NCI-H2081 (cell line): ENCODE results near the gene PEDS1.
"Not testable (repeated sequence)": the region's sequence is repeated elsewhere in the genome, so short reads cannot be mapped to it uniquely, and the experiment has no call there.

Experiments used
- DNase-seq, 2 experiments: peaks; one replicate each; lab custom pipeline; 2025; lab: John Stamatoyannopoulos, UW

The PEDS1 gene

GRCh38 chr20:50135157-50135556, 18.4 kb downstream of the PEDS1 start:
- DNase-seq: not testable (repeated sequence)

GRCh38 chr20:50133474-50134217, 19.9 kb downstream of the PEDS1 start:
- no peak for DNase-seq

- no peak for DNase-seq
Measured at GRCh38 chr20:50133041-50133440, 20.5 kb downstream of the PEDS1 start.

GRCh38 chr20:50130995-50131394, 22.5 kb downstream of the PEDS1 start:
- no peak for DNase-seq

GRCh38 chr20:50130356-50130723, 23.2 kb downstream of the PEDS1 start:
- DNase-seq: no peak

GRCh38 chr20:50129662-50130355, 23.7 kb downstream of the PEDS1 start:
- DNase-seq: no peak

- no peak for DNase-seq
Measured at GRCh38 chr20:50128520-50128905, 25.0 kb downstream of the PEDS1 start.

GRCh38 chr20:50127587-50128519, 25.7 kb downstream of the PEDS1 start:
- peak; percentile 39 to 63 for DNase-seq

GRCh38 chr20:50126662-50127061, 26.9 kb downstream of the PEDS1 start:
- DNase-seq: no peak

- no peak for DNase-seq
Measured at GRCh38 chr20:50125279-50125678, 28.2 kb downstream of the PEDS1 start.

GRCh38 chr20:50124496-50124895, 29.0 kb downstream of the PEDS1 start:
- DNase-seq: no peak

GRCh38 chr20:50123418-50123817, 30.1 kb downstream of the PEDS1 start:
- DNase-seq: no peak

GRCh38 chr20:50122763-50123162, 30.8 kb downstream of the PEDS1 start:
- no peak for DNase-seq

GRCh38 chr20:50121858-50122271, 31.7 kb downstream of the PEDS1 start:
- DNase-seq: no peak

GRCh38 chr20:50120935-50121693, 32.4 kb downstream of the PEDS1 start:
- peak; percentile 51 to 52 for DNase-seq

- no peak for DNase-seq
Measured at GRCh38 chr20:50118203-50118602, 35.3 kb downstream of the PEDS1 start.

GRCh38 chr20:50116368-50116999, 37.0 kb downstream of the PEDS1 start:
- no peak for DNase-seq

GRCh38 chr20:50115591-50116367, 37.7 kb downstream of the PEDS1 start:
- peak; percentile 95 to 97 for DNase-seq

- DNase-seq: no peak
Measured at GRCh38 chr20:50115041-50115512, 38.4 kb downstream of the PEDS1 start.
